Occipital lobe (tissue), 2 donors: ENCODE measurements around the gene ANO3. TPM values are rescaled to one million over a fixed set of nuclear protein-coding genes. Genes with fewer than 3 reads are reported as not detected.
"Not testable (repeated sequence)": the region's sequence is repeated elsewhere in the genome, so short reads cannot be mapped to it uniquely, and the experiment has no call there.

Source experiments
- DNase-seq: peaks from one replicate; lab custom pipeline; 2025; lab: John Stamatoyannopoulos, UW
- total RNA-seq: library from RNA; depleted of rRNA; stranded (reverse); fragments of >200 nt; gene quantifications from one replicate; pipeline ENCODE4 v1.2.3, GENCODE V29; 2014

ANO3 gene
- total RNA-seq, 1 donor from 2014 or later: 6.7 TPM

DNA sequence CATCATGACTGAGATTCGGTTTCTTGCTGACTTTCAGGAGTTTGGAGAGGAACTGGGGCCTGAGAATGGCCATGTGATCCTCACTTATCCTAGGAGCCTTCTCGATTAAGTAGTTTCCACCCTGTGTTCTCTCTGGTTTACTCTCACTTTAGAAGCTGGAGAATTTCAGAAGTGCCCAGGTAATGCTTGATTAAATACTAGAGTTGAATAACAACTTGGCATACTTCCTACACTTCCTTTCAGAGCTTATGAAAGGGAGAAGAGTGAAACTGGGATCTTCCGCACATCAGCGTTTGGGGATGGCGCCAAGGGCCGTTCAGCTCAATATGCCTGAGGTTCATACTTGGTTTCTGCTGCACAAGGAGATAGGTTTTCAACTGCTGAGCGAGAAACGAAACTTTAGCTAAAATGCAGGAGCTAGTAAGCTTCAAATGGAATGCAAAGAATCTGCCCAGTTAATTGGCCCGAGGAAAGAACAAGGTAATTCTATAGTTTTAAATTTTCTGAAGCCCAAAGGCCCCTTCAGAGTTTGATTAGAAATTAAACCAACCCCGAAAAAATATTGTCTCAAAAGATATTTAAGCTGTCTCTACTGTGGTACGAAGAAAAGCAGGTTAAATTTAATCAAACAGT lies 241.0 kb downstream of the ANO3 start:
- no peak for DNase-seq

DNA sequence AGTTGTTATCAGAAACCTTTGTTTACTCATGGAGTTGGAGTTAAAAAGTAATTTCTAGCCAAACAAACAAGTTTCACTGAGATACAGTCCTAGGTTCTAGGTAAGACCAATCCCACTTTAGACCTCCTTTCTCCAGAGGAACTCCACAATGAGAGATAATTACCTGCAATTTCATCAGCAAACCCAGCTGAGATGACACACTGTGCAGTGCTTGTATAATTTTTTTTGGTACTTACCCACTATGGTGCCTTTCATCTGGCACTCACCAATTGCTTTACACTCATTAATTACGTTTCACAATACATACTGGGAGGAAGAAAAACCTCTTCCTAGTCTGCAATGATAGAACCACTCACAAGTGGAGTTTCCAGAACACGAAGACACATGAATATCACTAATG lies 242.0 kb downstream of the ANO3 start:
- no peak for DNase-seq

DNA sequence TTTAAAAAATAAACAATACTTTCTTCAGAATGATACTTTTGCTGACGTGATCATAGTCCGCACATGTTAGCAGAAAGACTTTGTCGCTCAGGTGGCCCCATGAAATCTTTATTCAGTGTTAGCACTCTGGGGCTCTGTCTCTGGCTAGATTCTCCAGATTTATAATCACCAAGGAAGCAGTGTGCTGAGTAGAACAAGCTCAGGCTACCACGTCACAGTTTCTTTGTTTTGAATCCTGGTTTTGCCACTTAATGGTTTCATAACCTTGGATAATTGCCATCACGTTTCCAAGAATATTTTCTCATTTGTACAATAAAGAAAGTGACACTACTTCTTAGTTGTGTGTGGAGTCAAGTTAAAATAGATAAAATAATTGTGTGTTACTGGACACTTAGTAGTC lies 244.0 kb downstream of the ANO3 start:
- DNase-seq: no peak

DNA sequence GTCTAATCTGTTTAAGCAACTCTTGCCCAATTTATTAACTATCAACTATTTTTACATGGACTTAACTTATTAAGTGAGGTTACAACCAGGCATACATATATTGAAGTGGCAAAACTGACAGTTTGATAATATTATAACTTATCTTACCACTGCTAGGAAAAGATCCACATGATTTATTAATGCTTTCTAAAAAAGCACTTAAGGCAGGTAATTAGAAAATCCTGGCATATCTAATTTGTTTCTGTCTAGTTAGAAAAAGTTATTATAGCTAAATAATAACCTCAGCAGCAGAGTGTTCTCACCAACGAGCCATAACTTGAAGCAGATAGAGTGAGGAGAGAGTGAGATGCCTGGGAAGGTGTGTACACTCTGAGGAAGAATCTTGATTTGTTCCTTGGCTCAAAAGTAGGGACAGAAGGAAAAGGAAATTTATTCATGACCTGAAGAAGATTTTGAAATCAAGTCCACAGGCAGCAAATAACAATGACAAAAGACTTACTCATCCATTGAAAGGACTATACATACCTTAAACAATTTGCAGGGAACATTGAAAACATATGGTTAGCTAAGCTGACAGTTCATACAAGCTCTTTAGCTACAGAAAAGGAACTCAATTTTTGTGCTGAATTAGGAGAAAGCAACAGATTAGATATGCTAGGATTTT lies 247.2 kb downstream of the ANO3 start:
- DNase-seq: no peak

DNA sequence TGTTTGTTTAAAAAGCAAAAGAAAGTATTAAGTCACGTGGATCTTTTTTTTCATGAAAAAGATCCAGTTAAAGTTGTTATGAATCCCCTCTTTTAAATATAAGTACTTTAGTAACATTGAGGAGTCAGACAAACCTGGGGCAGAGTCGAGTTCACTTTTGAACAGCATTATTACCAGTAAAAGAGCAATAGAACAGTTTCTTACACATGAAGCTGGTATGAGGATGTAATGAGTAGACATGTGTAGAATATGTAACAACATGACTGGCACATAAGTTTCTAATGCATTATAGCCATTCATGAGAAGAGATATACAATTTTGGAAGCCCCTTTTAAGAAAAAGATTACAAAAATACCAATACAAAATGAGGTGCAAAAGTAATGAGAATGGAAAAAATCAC lies 247.8 kb downstream of the ANO3 start:
- no peak for DNase-seq

DNA sequence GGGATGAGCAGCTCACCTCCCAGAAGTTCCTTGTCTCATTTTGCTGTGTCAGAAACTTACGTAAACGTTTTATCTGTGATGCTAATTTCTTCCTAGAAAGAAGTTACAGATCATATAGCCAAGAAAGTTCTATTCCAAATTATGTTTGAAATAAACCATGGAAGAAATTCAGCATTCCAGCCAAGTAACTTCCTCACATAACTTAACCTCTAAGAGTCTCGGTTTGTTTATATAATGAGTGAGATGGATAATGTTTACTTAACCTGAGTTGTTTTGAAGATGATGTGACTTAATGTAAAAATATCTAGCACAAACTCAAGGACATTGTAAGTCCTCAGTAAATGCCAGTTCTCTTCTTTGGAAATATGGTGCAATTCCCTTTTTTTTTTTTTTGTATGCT lies 249.0 kb downstream of the ANO3 start:
- no peak for DNase-seq

DNA sequence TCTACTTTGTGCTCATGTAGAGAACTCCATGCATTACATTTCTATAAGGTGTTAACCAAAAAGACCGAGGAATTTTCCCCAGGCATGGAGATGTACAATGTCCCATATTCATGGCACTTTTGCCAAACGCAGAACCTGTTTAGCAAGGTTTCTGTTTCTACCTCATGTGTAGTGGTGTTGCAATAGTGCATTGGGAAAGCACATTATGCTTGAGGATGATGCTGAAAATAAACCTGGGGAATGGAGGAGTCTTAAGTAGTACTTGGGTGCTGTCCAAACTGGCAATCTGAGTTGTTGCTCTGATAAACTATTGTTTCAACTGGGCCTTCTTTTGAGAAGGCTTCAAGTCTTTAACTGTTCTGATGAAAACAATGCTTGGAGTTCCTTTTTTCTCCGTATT lies 251.6 kb downstream of the ANO3 start:
- DNase-seq: no peak

DNA sequence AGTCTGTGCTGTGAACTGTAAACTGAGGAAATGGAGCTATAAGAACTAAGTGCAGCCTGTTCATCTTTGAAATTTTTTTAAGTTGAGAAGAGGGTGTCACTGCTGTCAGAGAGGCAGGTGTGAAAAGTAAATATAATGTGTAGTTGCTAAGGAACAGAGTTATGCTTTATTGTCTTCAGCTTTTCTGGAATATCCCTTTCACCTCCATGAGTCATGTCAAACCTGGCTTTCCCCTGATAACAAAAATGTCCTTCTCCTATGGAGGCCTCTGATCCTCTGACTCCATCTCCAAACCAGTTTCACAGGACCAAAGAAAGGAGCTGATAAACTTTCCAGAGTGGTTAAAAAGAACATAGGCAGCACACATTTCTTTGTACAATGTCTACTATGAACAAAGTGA lies 252.9 kb downstream of the ANO3 start:
- DNase-seq: no peak

DNA sequence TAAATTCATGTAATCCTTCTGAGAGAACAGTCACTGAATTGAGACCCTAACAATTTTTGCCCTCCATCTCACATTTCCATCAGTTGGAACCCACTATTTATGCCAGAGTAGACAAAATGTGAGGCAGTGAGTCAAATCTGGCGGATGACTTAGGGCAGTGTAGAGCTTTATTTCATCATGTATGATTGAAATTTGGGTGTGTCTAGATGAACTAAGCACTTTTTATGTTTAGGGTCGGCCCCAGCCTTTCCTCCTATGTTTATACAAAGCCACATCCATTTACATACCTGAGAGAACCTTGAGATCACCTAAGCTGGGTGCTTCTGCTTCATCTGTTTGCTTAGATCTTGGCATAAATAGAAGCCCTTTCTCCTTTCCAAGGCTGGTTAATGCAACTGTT lies 255.1 kb downstream of the ANO3 start:
- no peak for DNase-seq

DNA sequence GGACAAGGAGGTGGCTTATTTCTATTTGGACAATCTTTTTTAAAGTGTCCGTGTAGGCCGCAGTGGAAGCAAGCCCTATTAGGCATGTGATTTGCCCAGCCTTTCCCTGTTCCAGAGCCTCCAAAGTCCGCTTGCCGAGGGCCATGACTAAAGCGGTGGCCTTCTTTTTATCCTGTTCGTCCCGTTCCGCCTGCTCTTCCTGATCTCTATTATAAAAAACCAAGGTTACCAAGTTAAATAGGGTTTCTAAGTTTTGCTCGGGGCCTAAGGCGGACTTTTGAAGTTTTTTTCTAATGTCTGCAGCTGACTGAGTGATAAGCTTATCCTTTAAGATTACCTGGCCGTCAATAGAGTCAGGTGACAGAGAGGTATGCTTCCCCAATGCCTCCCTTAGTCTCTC lies 261.8 kb downstream of the ANO3 start:
- no peak for DNase-seq

DNA sequence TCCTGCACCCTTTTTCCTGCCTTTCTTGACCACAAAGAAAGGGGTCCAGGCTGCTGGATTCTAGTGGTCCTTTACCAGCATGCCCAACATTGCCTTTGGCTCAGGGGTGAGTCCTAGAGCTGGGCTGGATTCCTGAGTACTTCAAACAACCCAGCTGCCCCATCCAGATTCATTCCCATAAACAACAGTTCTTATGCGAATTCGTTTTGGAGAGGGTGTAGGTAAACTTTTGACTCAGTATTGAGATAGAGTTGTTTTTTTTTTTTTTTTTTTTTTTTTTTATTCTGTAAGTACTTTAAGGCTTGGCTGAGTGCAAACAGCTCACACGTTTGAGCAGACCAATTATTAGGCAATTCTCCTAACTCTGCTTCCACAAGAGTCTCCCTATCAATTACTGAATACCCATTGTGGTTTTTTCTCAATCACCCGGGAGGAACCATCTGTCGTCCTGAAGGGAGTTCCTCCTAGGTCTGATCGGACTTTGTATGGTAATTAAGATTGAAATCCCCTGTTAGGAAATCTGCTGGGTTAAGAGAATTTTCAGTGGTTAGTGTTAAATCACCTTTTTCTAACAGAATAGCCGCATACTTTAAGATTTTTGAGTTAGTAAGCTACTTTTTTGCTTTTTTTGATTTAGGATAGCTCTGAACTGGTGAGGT lies 263.4 kb downstream of the ANO3 start:
- DNase-seq: not testable (repeated sequence)

DNA sequence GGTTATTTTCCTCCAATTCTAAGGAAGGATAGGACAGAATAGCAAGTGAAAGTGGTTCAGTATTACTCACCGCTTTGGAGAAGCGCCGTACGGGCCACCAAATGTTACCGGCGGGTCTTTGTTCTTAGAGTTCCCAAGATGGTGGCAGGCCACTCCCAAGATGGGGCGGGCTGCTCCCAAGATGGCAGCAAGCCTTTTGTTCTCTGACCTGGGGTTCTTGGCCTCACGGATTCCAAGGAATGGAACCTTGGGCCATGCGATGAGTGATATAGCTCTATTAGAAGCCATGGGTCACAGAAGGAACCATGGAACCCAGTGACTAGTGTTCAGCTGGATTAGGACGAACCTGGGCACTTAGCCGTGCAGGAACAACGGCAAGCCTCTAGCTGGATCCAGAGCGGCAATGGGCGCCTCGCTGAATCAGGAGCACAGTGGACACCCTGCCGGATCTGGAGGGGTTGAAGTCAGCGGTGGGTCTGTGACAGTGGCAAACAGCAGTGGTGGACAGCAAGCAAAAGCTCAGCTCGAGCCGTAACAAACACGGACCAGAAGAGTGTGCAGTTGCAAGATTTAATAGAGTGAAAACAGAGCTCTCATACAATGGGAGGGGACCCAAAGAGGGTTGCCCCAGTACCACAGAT lies 265.2 kb downstream of the ANO3 start:
- not testable (repeated sequence) for DNase-seq

DNA sequence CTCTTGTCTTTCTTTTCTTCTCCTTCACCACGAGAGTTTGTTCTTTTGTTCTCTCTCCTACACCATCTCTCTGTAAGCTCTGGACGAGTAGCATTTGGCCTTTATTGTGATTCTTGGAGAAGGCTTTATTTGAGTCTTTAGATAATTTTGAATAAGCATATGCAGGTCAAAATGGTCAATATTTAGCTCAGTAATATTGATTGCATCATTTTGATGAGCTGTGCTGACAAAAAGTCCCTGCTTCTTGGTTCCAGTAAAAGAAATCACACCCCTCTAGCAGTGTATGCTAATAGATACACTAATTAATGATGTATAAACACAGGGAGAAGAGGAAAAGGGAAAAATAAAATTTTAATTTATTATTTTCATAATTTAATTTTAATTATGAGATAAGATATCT lies 266.0 kb downstream of the ANO3 start:
- no peak for DNase-seq

DNA sequence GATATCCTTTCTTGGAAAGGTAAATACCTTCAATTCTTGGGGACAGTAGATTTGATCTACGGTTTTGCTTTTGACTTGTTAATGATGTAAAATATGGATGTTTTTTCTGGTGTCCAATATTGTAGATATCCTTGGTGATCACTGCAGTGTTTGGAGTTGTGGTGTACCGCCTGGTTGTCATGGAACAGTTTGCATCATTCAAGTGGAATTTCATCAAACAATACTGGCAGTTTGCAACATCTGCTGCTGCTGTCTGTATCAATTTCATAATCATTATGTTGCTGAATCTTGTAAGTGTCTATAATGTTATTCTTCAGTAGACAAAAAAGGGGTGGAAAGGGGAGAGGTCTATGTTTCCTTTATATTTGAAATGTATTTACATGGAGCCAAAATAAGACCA lies 267.5 kb downstream of the ANO3 start:
- DNase-seq: no peak

DNA sequence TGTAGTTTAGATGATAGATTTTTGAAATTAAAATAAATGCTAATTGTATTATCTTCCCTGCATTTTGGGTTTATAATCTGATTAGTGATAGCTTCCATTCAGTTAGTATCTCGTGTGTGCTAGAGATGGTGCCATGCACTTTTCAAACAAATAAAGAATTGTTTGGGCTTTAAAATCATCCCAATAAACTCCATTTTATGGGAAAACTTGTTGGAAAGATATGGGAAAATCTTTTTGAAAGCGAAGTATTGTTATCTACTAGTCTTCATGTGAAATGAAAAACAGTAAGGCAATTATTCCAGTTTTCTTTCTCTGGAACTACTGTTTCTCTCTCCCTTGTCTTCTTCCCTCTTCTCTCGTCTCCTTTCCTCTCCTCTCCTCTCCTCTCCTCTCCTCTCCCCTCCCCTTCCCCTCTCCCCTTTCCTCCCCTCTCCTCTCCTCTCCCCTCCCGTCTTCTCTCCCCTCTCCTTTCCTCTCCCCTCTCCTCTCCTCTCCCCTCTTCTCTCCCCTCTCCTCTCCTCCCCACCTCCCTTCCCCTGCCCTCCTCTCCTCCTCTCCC lies 268.0 kb downstream of the ANO3 start:
- DNase-seq: no peak

DNA sequence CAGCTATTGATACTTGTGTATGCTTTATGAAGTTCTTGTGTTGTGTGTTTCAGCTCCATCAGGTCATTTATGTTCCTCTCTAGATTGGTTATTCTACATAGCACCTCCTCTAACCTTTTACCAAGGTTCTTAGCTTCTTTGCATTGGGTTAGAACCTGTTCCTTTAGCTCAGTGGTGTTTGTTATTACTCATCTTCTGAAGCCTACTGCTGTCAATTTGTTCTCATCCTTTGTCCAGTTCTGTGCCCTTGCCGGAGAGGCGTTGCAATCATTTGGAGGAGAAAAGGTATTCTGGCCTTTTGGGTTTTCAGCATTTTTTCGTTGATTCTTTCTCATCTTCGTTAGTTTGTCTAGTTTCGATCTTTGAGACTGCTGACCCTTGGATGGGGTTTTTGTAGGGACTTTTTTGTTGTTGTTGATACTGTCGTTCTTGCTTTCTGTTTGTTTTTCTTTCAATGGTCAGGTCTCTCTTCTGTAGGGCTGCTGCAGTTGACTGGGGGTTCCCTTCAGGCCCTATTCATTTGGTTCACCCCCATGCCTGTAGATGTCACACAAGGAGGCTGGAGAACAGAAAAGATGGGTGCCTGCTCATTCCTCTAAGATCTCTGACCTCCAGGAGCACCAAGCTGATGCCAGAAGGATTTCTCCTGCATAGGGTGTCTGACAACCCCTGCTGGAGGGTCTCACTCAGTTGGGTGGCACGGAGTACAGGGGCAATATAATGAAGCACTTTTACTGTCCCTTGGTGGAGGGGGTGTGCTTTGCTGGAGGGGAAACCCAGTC lies 276.0 kb downstream of the ANO3 start:
- no peak for DNase-seq

DNA sequence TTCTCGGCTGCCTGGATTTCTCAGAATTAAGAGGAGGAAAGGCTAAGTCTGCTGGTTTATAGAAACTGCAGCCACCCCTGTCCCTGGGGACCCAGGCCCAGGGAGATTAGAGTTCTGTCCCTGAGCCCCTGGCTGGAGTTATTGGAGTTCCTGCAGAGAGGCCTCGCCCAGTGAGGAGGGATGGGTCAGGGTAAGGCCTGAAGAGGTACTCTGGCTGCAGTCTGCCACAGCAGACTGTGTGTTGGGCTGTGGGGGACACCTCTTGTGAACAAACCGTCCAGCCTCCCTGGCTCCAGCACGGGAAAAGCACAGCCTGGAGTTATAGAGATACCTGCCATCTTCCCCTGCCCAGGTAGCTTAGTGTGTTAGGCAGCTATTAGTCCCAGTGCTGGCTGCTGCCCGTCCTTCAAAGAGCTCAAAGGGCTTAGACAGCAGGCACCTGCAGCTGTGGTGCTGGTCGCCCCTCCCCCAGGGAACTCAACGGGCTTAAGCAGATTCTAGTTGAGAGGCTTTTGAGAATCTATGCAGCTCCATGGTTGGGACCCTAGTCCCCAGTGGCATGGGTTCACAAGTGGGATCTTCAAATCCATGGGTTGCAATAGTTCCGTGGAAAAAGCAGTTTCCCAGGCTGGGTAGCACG lies 276.7 kb downstream of the ANO3 start:
- DNase-seq: no peak

DNA sequence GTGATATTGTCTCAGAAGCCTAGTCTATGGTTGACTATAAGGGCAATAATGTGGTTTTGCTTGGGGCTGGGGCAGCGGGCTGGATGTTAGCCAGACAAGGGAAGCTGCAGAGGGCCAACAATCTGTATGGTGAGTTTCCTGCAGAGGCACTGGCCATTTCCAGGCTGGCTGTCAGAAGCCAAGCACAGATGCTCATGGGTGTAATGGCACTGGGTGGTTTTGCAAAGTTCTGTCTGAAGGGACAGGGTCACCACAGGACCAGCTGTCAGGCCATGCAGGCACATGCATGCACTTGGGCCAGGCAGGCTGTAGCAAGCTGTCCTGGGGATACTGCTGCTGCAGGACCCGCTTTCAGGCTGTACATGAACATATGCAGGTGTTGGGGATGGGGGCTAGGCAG lies 281.8 kb downstream of the ANO3 start:
- no peak for DNase-seq

DNA sequence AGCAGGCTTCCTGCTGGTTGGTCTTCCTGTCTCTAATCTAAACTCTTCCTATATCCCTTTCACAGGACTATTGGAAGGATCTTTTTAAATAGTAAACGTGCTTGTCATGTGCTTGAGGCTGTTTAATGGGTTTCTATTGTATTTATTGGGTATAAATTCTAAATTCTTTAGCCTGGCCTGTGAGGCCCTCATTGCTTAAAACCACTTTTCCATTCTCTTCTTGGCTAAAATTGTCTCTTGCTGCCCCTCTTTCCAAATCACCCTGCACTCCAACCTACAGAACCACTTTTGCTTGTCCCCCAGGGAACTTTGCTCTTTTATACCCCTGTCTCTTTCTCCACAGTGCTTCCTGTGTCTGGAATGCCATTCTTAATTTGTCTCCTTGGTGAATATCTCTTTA lies 286.5 kb downstream of the ANO3 start:
- DNase-seq: no peak

DNA sequence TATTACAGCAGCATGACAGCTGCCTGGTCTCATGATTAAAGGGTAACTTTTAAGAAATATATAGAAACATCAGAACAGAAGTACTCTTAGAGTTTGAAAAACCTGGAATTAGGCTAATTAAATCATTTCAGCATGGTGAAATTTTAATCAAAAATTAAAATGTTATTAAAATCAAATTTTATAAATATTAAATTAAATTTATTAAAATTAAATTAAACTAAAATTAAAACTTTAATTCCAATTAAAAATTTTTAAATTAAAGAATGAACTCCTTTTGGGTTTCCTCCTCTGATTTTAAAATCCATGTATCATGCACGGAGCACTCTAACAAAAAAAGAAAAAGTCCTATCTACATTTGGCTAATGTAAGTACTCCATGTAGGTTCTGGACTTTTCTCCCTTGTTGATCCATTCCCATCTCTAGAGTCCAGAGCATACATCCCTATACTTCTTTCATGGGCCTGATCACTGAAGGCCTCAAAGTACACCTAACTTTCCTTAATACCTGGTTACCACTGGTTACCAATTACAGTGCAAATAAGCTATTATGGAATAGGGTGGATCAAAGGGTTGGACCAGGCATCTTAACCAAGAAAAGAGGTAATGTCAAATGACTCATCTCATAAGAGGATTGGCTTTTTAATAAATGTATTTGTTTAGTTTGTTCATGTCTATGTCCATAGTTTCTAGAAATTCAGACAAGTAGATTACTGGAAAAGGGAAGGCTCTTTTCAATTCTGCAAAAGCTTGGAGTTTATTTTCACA lies 288.5 kb downstream of the ANO3 start:
- DNase-seq: no peak
